NCI-H2196 treated with DMSO at 0.1 percent for 48 hours (cell line): Measurements from ENCODE around the gene ATP8A2.
"Not testable (repeated sequence)": the region's sequence is repeated elsewhere in the genome, so short reads cannot be mapped to it uniquely, and the experiment has no call there.

Source experiments
- DNase-seq: peaks from one replicate; lab custom pipeline; 2025; ENCODE audit not compliant: unreplicated experiment; lab: John Stamatoyannopoulos, UW

ATP8A2 gene

GRCh38 chr13:25371875-25372283, at the start of gene ATP8A2:
ATP8A2 (plus strand) TSS chr13:25371974; CDS start chr13:25372213, 239 bp downstream.
- no peak for DNase-seq

- DNase-seq, result no peak
Measured at GRCh38 chr13:25324100-25324499, 47.7 kb upstream of the ATP8A2 start.

GRCh38 chr13:25329706-25330105, 42.1 kb upstream of the ATP8A2 start:
- DNase-seq, result no peak

- DNase-seq, result no peak
Measured at GRCh38 chr13:25330541-25330940, 41.2 kb upstream of the ATP8A2 start.

- DNase-seq, result no peak
Measured at GRCh38 chr13:25335856-25336255, 35.9 kb upstream of the ATP8A2 start.

- no peak for DNase-seq
Measured at GRCh38 chr13:25345576-25345975, 26.2 kb upstream of the ATP8A2 start.

GRCh38 chr13:25347151-25347550, 24.6 kb upstream of the ATP8A2 start:
- no peak for DNase-seq

GRCh38 chr13:25351404-25351803, 20.4 kb upstream of the ATP8A2 start:
- no peak for DNase-seq

- DNase-seq, result no peak
Measured at GRCh38 chr13:25352230-25352629, 19.5 kb upstream of the ATP8A2 start.

- DNase-seq, result no peak
Measured at GRCh38 chr13:25352806-25353205, 19.0 kb upstream of the ATP8A2 start.

- no peak for DNase-seq
Measured at GRCh38 chr13:25353344-25353743, 18.4 kb upstream of the ATP8A2 start.

GRCh38 chr13:25354377-25354776, 17.4 kb upstream of the ATP8A2 start:
- DNase-seq, result no peak

- DNase-seq, result not testable (repeated sequence)
Measured at GRCh38 chr13:25360443-25360842, 11.3 kb upstream of the ATP8A2 start.

GRCh38 chr13:25365720-25366235, 6.0 kb upstream of the ATP8A2 start:
- DNase-seq, result no peak

GRCh38 chr13:25371158-25371874, 458 bp upstream of the ATP8A2 start:
- DNase-seq, result no peak

- no peak for DNase-seq
Measured at GRCh38 chr13:25372284-25373081, 709 bp downstream of the ATP8A2 start.

GRCh38 chr13:25375727-25376358, 4.1 kb downstream of the ATP8A2 start:
- DNase-seq, result peak; percentile 10

- no peak for DNase-seq
Measured at GRCh38 chr13:25377244-25377962, 5.6 kb downstream of the ATP8A2 start.

- DNase-seq, result no peak
Measured at GRCh38 chr13:25378528-25378927, 6.8 kb downstream of the ATP8A2 start.

- no peak for DNase-seq
Measured at GRCh38 chr13:25379011-25379410, 7.2 kb downstream of the ATP8A2 start.

- DNase-seq, result no peak
Measured at GRCh38 chr13:25380082-25380481, 8.3 kb downstream of the ATP8A2 start.
